Stimulated activated CD8-positive, alpha-beta memory T cell treated with anti-CD3 and anti-CD28 coated beads, Interleukin-7, amount 100 ng/mL, for 24 hours (primary cell): ENCODE results near the gene MITF.

Experiments
- DNase-seq: peaks from one replicate; pipeline ENCODE4 v3.0.0-alpha.2; 2020; ENCODE audit warnings: low read depth

The MITF gene

DNA sequence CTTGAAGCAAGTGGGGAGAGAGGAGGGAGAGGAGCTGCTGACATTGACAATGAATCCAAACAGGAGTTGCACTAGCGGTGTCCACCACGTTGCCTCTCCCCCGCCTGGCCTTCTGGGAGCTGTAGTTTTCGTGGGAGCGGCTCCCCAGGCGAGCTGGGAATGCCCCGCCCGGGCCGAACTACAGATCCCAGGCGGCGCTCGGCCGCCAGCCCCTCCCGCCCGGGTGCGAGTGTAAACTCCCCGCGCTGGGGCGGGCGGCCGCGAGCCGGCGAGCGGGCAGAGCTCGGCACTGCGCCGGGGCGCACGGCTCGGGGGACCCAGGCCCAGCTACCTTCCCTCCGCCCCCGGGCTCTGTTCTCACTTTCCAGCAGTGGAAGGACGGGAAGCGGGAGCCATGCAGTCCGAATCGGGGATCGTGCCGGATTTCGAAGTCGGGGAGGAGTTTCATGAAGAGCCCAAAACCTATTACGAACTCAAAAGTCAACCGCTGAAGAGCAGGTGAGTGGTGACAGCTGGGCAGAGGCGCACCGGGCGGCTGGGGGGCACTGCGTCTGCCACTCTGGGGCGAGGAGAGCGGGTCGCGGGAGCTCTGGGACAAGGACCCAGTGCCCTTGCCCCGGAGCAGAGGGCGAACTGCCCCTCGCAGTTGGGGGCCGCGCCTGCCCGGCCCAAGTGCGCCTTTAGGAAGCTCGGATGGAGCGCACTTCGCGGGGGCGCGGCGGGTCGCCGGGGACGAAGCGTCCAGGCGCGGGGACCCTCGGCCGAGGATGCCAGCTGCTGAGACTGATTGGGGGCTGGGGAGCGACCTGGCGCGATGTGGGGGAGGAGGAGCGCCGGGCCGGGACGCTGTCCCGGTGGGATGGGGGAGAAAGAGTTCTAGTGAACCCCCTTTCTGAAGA is at the start of gene MITF:
TSS of gene MITF (plus strand) at position 261 of the 899 bp plus-strand sequence. CDS start at position 395, 134 bp downstream.
- no peak for DNase-seq

DNA sequence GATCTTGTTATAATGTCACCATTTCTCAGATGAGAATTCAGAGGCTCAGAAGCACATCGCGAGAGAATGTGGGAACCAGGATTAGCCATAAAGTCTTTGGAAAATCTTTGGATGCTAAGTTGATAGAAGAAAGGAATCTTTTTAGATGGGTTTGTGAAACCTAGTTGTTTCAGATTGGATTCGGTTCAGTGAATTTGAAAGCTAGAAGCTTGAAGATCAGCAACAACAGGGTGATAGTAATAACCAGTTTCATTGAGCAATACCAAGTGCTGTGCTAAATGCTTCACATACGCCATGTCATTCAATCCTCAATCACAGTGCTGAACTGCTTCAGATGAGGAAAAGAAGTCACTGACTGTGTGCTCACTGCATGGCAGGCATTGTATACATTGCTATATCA is 47.4 kb upstream of the MITF start:
- DNase-seq: no peak

GRCh38 chr3:69692761-69693160 is 46.5 kb upstream of the MITF start:
- DNase-seq: no peak

DNA sequence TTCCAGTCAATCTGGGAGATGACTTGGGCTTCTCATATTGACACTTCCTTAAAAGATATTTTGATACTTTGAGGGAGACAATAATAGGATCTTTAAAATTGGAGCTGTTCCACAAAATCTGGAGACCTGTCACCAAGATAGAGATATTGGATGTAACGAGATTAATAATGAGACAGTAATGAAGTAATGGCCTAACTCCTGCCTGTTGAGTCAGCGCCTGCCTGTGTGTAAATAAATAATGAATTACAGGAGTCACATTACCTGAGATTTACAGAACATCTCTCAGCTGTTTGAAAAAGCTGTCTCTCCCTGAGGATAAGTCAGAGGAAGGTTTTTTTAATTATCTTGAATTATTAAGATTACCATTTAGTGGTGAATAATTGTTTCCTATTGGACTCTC is 43.8 kb upstream of the MITF start:
- DNase-seq: no peak

- DNase-seq: no peak
Observed at GRCh38 chr3:69695933-69696332, 43.3 kb upstream of the MITF start.

DNA sequence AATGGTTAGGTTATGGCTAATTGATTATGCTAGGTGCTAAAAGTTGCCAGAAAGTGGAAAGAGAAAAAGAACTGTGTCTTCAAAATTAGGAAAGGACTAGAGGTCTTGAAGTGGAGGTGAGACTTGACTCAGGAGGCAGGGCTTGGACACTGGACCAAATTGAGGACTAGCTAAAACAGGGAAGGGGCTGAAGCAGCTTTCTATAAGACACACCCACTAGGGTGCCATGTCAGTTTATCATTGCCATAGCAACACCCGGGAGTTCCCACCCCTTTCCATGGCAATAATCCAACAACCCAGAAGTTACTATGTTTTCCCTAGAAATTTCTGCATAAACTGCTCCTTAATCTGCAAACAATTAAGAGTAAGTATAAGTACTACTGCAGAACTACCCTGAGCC is 42.9 kb upstream of the MITF start:
- no peak for DNase-seq

GRCh38 chr3:69697381-69697780 is 41.9 kb upstream of the MITF start:
- DNase-seq: no peak

DNA sequence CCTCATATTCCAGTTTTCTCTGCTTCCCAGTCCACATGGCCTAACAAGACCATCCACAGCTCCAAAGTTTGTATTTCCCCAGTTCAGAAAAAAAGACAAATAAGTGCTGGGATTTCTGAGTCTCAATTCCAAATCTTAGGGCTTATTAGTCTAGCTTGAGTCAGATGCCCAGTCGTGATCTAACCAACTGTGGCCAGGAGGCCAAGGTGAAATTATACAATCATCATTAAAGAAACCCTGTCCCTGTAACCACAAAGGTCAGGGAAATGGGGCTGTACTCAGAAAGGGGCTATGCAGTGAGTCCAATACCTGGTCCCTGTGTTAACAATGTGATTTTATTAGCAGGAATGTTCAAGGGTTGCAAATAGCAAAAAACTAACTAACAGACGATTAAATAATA is 40.5 kb upstream of the MITF start:
- no peak for DNase-seq

GRCh38 chr3:69699183-69699582 is 40.1 kb upstream of the MITF start:
- no peak for DNase-seq

DNA sequence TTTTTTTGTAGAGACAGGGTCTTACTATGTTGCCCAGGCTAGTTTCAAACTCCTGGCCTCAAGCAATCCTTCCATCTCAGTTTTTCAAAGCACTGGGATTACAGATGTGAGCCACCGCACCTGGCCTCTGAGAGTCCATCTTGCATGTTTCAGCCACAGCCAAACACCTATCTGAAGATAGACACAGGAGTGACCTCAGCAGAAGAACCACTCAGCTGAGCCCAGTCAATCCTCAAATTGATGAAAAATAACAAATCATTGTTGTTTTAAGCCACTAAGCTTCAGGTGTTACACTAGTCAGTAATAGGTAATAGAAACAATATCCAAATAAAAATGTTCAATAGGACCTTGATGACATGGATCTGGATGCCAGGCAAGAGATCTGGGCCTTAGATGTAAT is 38.3 kb upstream of the MITF start:
- no peak for DNase-seq

DNA sequence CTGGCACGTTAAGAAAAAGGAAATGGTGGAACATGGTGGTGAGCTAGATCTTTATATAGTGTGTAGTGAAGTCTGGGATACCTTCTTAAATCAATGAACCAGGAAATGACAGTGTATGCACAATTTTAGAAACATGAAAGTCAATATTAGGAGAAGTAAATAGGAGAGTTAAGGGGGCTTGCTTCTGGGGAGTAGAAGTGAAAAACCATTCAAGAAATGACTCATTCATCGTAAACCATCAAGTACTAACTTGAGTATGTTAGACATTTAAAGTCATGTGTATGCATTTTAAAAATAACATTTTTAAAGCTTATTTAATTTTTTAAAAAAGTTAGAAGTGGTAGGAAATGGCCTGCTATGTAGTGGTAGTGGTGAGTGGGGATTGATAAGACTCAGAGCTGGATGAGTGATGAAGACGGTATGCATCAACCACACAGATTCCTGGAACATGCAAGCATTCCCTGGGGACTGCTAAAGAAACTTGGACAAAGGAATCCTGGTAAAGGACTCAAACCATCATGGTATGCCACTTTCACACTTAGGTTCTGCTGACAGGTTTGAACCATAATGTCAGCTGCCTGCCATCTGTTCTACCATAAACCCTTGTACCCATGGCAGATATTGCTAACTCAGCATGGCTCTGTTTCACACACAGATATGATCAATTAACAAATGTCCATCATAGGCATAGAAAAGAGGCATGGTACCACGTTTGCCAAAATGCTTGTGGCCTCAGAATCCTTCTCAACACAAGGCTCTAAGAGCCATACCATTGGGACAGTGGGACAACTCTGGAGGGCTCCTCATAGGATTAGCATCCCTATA is 28.9 kb upstream of the MITF start:
- DNase-seq: no peak

GRCh38 chr3:69712269-69712668 is 27.0 kb upstream of the MITF start:
- no peak for DNase-seq

DNA sequence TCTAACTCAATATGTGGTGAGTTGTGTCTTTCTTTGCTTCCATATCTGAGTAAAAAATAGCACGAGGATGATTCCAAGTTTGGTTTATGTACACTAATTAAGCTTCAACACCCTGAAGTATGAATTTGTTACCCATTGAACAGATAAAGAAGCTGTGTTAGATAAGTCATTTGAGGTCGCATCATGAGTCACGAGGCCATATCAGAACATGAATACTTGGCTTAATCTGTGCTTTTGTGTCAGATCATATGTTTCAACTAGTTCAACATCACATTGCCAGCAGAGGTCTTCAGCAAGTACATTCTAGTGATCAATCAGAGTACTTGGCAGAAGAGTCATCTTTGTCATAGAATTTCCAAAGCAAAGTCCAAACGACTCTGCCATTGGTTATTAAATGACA is 26.3 kb upstream of the MITF start:
- DNase-seq: no peak

DNA sequence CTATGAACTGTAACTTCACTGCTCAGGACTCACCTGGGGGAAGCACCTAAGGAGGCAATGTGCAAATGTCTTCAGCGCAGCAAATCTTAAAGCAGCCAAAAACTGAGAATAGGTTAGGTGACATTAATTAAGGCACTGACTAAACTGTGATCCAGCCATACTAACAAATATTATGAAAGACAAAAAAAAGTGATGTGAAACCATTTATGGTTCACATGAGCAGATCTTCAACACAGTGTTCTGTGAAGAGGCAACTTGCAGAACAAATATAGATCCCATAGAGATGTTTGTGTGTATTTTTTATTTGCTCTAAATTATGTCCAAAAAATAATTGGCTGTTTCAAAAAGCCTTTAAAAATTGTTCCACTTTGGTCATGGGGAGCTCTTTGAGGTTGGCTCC is 24.1 kb upstream of the MITF start:
- no peak for DNase-seq

DNA sequence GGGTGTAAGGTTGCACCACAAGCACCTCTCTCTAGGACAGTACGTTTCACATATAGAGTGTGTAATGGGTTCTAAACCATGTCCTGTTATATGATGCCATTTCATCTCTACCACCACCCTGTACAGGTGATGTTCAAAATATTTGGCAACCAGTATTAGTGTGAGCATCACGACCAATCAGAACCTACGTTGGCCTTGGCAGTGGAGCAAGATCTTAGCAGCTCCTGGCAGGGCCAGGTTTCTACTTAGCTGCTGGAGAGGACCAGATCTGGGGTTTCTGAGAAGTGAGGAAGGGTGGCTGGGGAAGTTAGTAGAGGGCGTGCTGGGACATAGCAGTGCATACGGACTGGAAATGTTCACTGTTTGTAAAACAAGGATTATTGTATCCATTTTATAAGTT is 23.1 kb upstream of the MITF start:
- DNase-seq: no peak

GRCh38 chr3:69718866-69719586 is 20.2 kb upstream of the MITF start:
- no peak for DNase-seq

- no peak for DNase-seq
Observed at GRCh38 chr3:69719587-69720122, 19.6 kb upstream of the MITF start.

DNA sequence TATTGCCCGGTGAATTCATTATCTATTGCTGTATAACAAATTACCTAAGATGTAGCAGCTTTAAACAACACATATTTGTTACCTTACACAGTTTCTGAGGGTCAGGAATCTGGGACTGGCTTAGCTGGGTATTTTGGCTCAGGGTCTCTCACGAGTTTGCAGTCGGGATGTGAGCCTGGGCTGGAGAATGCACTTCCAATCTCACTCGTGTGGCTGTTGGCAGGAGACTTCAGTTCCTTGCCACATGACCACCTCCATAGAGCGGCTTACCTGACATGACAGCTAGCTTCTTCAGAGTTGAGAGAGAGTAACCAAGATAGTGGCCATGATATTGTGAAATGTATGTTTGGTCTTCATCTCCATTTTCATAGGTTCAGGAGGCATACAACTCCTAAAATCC is 18.4 kb upstream of the MITF start:
- DNase-seq: no peak

- DNase-seq: no peak
Observed at GRCh38 chr3:69723389-69723788, 15.9 kb upstream of the MITF start.

- no peak for DNase-seq
Observed at GRCh38 chr3:69724722-69725435, 14.4 kb upstream of the MITF start.

DNA sequence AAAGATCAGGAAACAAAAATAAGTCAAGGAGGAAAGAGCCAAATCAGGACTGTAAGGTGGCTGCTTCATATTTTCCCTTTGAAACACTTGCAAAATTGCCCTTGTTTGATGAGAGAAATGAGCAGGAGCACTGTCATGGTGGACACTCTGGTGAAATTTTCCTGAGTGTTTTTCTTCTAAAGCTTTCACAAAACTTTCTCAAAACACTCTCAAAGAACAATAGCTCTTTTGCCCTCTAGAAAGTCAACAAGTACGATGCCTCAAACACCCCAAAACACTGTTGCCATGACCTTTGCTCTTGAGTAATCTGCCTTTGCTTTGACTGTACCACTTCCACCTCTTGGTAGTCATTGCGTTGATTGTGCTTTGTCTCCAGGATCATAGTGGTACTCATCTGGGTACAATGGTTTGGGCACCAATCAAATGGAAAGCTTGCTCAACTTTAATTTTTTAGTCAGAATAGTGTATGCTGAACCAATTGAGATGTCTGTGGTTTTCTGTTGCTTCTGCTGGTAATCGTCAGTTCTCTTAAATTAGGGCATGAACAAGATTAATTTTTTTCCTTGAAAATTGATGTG is 13.2 kb upstream of the MITF start:
- DNase-seq: no peak
